Neural progenitor cell (in vitro differentiated cells): ENCODE data around the gene TRPC4AP. TPM values are rescaled to one million over a fixed set of nuclear protein-coding genes. Genes with fewer than 3 reads are reported as not detected.

ENCODE experiments used
- DNase-seq: peaks from one replicate; pipeline ENCODE4 v3.0.0-alpha.2; 2016; ENCODE audit warnings: low spot score
- H2AFZ ChIP-seq: fragments of 200-600 bp; sonication (generic); replicated peaks from 2 replicates; pipeline ENCODE4 v1.6.1; 2016; ENCODE audit warnings: antibody characterized with exemption
- H3F3A ChIP-seq: fragments of 200-600 bp; sonication (generic); 2 replicates; pipeline ENCODE4 v1.6.1; 2016; ENCODE audit warnings: antibody characterized with exemption, low read depth
- H3K27ac ChIP-seq: fragments of 200-600 bp; sonication (generic); 2 replicates; pipeline ENCODE4 v1.5.1; 2016; ENCODE audit warnings: mild to moderate bottlenecking
- H3K27me3 ChIP-seq: fragments of 200-600 bp; sonication (generic); 2 replicates; pipeline ENCODE4 v1.6.1; 2016; ENCODE audit warnings: mild to moderate bottlenecking, moderate library complexity
- H3K36me3 ChIP-seq: fragments of 200-600 bp; sonication (generic); 2 replicates; pipeline ENCODE4 v1.5.1; 2016
- H3K4me1 ChIP-seq: fragments of 200-600 bp; sonication (generic); 2 replicates; pipeline ENCODE4 v1.6.1; 2016; ENCODE audit warnings: mixed run types
- H3K4me2 ChIP-seq: fragments of 200-600 bp; sonication (generic); 2 replicates; pipeline ENCODE4 v1.6.1; 2016
- H3K4me3 ChIP-seq: fragments of 200-600 bp; sonication (generic); 2 replicates; pipeline ENCODE4 v1.5.1; 2016
- H3K79me2 ChIP-seq: fragments of 200-600 bp; sonication (generic); 2 replicates; pipeline ENCODE4 v1.6.1; 2016; ENCODE audit warnings: low read depth
- H3K9ac ChIP-seq: fragments of 200-600 bp; sonication (generic); 2 replicates; pipeline ENCODE4 v1.6.1; 2016
- H3K9me3 ChIP-seq: fragments of 200-600 bp; sonication (generic); 2 replicates; pipeline ENCODE4 v1.5.1; 2016; ENCODE audit warnings: low read depth
- H4K20me1 ChIP-seq: fragments of 200-600 bp; sonication (generic); 2 replicates; pipeline ENCODE4 v1.6.1; 2016; ENCODE audit warnings: low read depth
- H3K27ac Mint-ChIP-seq: 3 replicates; pipeline ENCODE4 v1.8.0; 2021; ENCODE audit warnings: mixed read lengths
- H3K27me3 Mint-ChIP-seq: 2 replicates; pipeline ENCODE4 v1.8.0; 2022; ENCODE audit warnings: low read depth, mild to moderate bottlenecking, inconsistent platforms, moderate library complexity, mixed read lengths; ENCODE audit not compliant: insufficient read depth
- H3K36me3 Mint-ChIP-seq: 3 replicates; pipeline ENCODE4 v1.8.0; 2021; ENCODE audit warnings: mixed read lengths
- H3K4me1 Mint-ChIP-seq: 3 replicates; pipeline ENCODE4 v1.8.0; 2021; ENCODE audit warnings: mixed read lengths
- H3K4me3 Mint-ChIP-seq: 3 replicates; pipeline ENCODE4 v1.8.0; 2021; ENCODE audit warnings: mild to moderate bottlenecking, moderate library complexity, mixed read lengths
- H3K9me3 Mint-ChIP-seq: 3 replicates; pipeline ENCODE4 v1.8.0; 2020; ENCODE audit warnings: mixed read lengths
- CTCF ChIP-seq: fragments of 200-600 bp; sonication (generic); IDR thresholded peaks from 2 replicates; pipeline ENCODE4 v1.5.1; 2017; ENCODE audit warnings: antibody characterized with exemption, mild to moderate bottlenecking
- EZH2 ChIP-seq: fragments of 200-600 bp; sonication (generic); IDR thresholded peaks from 2 replicates; pipeline ENCODE4 v1.6.1; 2017; ENCODE audit warnings: antibody characterized with exemption, mild to moderate bottlenecking, moderate library complexity
- EZH2phosphoT487 ChIP-seq: fragments of 200-600 bp; sonication (generic); IDR thresholded peaks from 2 replicates; pipeline ENCODE4 v1.6.1; 2017; ENCODE audit warnings: antibody characterized with exemption
- total RNA-seq: library from RNA; depleted of rRNA; stranded (reverse); fragments of >200 nt; gene quantifications from 2 replicates; pipeline ENCODE4 v1.2.3, GENCODE V29; 2015; ENCODE audit warnings: low replicate concordance

The TRPC4AP gene
- total RNA-seq, 1 donor from 2014 or later, result 73.0 TPM

GRCh38 chr20:35017099-35017835, 75.3 kb downstream of the TRPC4AP start:
- H3K4me1 ChIP-seq, result no peaks in the 10 kb centered on the region
- no peak overlapping the region for H2AFZ ChIP-seq
- Mint-ChIP-seq H3K27ac (no peak overlapping the region), H3K9me3 (peaks cover 3% of the 10 kb centered on the region), H3K27me3 (no peaks in the 10 kb centered on the region), H3K36me3 (peaks cover 27% of the 10 kb centered on the region), H3K4me1 (no peaks in the 10 kb centered on the region), H3K4me3 (no peak overlapping the region)
- H4K20me1 ChIP-seq, result peaks cover 13% of the 10 kb centered on the region
- DNase-seq, result no peak
- H3K27ac ChIP-seq, result no peak overlapping the region
- no peaks in the 10 kb centered on the region for H3K79me2 ChIP-seq
- no peak overlapping the region for H3K9ac ChIP-seq
- H3K27me3 ChIP-seq, result no peaks in the 10 kb centered on the region
- H3K4me3 ChIP-seq, result no peak overlapping the region
- no peaks in the 10 kb centered on the region for H3K9me3 ChIP-seq
- no peaks in the 10 kb centered on the region for H3K36me3 ChIP-seq
- H3K4me2 ChIP-seq, result no peak overlapping the region
- TF ChIP-seq EZH2phosphoT487 (no peak), CTCF (no peak), EZH2 (no peak)
- no peaks in the 10 kb centered on the region for H3F3A ChIP-seq

- no peak overlapping the region for H3K9ac ChIP-seq
- peaks cover 3% of the 10 kb centered on the region for H3K9me3 Mint-ChIP-seq
- H3K36me3 ChIP-seq, result no peaks in the 10 kb centered on the region
- H3K4me3 Mint-ChIP-seq, result no peak overlapping the region
- no peaks in the 10 kb centered on the region for H3K4me1 ChIP-seq
- no peaks in the 10 kb centered on the region for H3K79me2 ChIP-seq
- no peak overlapping the region for H2AFZ ChIP-seq
- DNase-seq, result no peak
- no peak overlapping the region for H3K4me2 ChIP-seq
- no peaks in the 10 kb centered on the region for H3K27me3 Mint-ChIP-seq
- peaks cover 13% of the 10 kb centered on the region for H4K20me1 ChIP-seq
- TF ChIP-seq EZH2, result no peak
- no peak for TF ChIP-seq EZH2phosphoT487
- TF ChIP-seq CTCF, result no peak
- no peak overlapping the region for H3K27ac ChIP-seq
- peaks cover 28% of the 10 kb centered on the region for H3K36me3 Mint-ChIP-seq
- H3F3A ChIP-seq, result no peaks in the 10 kb centered on the region
- H3K27ac Mint-ChIP-seq, result no peak overlapping the region
- H3K4me3 ChIP-seq, result no peak overlapping the region
- no peaks in the 10 kb centered on the region for H3K27me3 ChIP-seq
- no peaks in the 10 kb centered on the region for H3K4me1 Mint-ChIP-seq
- no peaks in the 10 kb centered on the region for H3K9me3 ChIP-seq
These were observed 76.8 kb downstream of the TRPC4AP start for GRCh38 chr20:35015863-35016193.

- H3K79me2 ChIP-seq, result no peaks in the 10 kb centered on the region
- H3K9me3 ChIP-seq, result no peaks in the 10 kb centered on the region
- H3K4me2 ChIP-seq, result no peak overlapping the region
- Mint-ChIP-seq H3K4me1 (no peaks in the 10 kb centered on the region), H3K9me3 (no peaks in the 10 kb centered on the region), H3K36me3 (peaks cover 21% of the 10 kb centered on the region), H3K27me3 (no peaks in the 10 kb centered on the region), H3K27ac (no peak overlapping the region), H3K4me3 (no peak overlapping the region)
- no peaks in the 10 kb centered on the region for H3K36me3 ChIP-seq
- H3F3A ChIP-seq, result no peaks in the 10 kb centered on the region
- H3K27ac ChIP-seq, result no peak overlapping the region
- no peaks in the 10 kb centered on the region for H3K4me1 ChIP-seq
- no peaks in the 10 kb centered on the region for H3K27me3 ChIP-seq
- no peak overlapping the region for H2AFZ ChIP-seq
- no peak overlapping the region for H3K9ac ChIP-seq
- TF ChIP-seq EZH2, result no peak
- no peak for TF ChIP-seq CTCF
- TF ChIP-seq EZH2phosphoT487, result no peak
- H4K20me1 ChIP-seq, result peaks cover 9% of the 10 kb centered on the region
- DNase-seq, result no peak
- H3K4me3 ChIP-seq, result no peak overlapping the region
These were observed 78.1 kb downstream of the TRPC4AP start for GRCh38 chr20:35014537-35014936.
